HG02759 (cell line): ENCODE data around the gene EBNA1BP2.
"Not testable (repeated sequence)": the region's sequence is repeated elsewhere in the genome, so short reads cannot be mapped to it uniquely, and the experiment has no call there.

Experiments
- ATAC-seq: cut with Tn5 transposase; IDR thresholded peaks from one replicate; pipeline ENCODE4 v1.9.1; 2021; ENCODE audit warnings: mild to moderate bottlenecking, moderate library complexity; ENCODE audit not compliant: unreplicated experiment

Gene EBNA1BP2

DNA sequence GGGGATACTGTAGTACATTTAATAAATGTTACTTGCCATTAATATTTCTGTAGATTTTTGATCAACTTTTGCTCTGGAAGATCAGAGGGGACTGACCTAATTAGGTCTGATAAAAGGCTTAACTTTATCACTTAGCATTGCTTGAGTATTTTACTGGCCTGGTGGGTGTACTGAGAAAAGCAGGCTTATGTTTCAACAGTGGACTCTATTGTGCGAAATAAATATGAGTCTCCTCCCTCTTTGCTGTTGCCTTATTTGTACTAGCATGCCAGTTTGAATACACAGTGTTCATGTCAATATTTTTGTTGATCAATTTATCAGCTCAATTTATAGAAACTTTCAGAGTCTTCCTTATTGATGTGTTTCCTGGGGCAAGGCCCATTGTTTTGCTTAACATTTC is 49.1 kb downstream of the EBNA1BP2 start:
- ATAC-seq: no peak

DNA sequence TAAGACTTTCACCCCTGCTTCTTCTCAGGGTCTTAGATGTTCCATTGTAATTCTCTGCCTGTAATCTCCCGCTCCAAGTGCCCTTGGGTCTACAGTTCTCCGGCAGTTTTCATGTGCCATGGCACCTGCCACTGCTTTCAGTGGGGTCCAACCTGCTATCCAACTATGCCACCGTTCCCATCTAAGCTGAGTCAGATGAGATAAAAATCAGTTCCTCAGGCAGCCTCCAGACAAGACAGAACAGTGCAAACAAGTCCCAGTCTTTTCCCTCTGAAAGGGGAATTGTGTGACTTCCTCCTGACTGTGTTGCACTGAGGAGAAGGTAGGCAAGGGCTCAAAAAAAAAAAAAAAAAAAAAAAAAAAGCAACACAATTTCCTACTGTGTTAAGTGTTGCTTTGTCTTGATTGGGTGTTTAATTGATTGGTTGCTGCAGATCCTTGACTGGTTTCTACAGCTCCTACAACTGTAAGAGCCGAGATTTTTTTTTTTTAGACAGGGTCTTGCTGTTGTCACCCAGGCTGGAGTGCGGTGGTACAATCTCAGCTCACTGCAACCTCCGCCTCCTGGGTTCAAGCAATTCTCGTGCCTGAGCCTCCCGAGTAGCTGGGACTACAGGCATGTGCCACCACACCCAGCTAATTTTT is 50.7 kb downstream of the EBNA1BP2 start:
- ATAC-seq: no peak

DNA sequence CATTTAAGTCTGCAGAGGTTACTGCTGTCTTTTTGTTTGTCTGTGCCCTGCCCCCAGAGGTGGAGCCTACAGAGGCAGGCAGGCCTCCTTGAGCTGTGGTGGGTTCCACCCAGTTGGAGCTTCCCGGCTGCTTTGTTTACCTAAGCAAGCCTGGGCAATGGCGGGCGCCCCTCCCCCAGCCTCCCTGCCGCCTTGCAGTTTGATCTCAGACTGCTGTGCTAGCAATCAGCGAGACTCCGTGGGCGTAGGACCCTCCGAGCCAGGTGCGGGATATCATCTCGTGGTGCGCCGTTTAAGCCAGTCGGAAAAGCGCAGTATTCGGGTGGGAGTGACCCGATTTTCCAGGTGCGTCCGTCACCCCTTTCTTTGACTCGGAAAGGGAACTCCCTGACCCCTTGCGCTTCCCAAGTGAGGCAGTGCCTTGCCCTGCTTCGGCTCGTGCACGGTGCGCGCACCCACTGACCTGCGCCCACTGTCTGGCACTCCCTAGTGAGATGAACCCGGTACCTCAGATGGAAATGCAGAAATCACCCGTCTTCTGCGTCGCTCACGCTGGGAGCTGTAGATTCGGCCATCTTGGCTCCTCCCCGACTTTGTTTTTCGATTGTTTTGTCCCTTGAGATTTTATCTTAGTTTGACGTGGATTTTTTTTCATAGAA is 52.0 kb downstream of the EBNA1BP2 start:
- ATAC-seq: not testable (repeated sequence)
